Measurements from ENCODE around the gene PNMA8A.

The PNMA8A gene

GRCh38 chr19:46426035-46426505, 45.3 kb downstream of the PNMA8A start:
- no peak for DNase-seq

GRCh38 chr19:46423188-46423587, 48.2 kb downstream of the PNMA8A start:
- DNase-seq, result no peak

GRCh38 chr19:46422344-46422743, 49.0 kb downstream of the PNMA8A start:
- no peak for DNase-seq

GRCh38 chr19:46420056-46420455, 51.3 kb downstream of the PNMA8A start:
- no peak for DNase-seq

All from KG1 (cell line).